Stimulated activated CD8-positive, alpha-beta memory T cell treated with anti-CD3 and anti-CD28 coated beads, Interleukin-7, amount 100 ng/mL, for 1 hour (primary cell): ENCODE results near the gene DIO1.
A peak's percentile ranks its signal among the peaks of the same experiment; 100 is the strongest.

ENCODE experiments used
- DNase-seq, 2 donors: peaks; one replicate each; pipeline ENCODE4 v3.0.0-alpha.2; 2020; ENCODE audit warnings: low read depth in 2 of 2

The DIO1 gene

GRCh38 chr1:53942127-53942957 lies 48.4 kb downstream of the DIO1 start:
- no peak for DNase-seq

GRCh38 chr1:53943090-53943489 lies 49.1 kb downstream of the DIO1 start:
- DNase-seq = no peak

GRCh38 chr1:53943490-53944043 lies 49.6 kb downstream of the DIO1 start:
- DNase-seq = no peak

- no peak for DNase-seq
Observed at GRCh38 chr1:53944469-53945182, 50.6 kb downstream of the DIO1 start.

- DNase-seq = no peak
Observed at GRCh38 chr1:53945183-53945432, 51.1 kb downstream of the DIO1 start.

DNA sequence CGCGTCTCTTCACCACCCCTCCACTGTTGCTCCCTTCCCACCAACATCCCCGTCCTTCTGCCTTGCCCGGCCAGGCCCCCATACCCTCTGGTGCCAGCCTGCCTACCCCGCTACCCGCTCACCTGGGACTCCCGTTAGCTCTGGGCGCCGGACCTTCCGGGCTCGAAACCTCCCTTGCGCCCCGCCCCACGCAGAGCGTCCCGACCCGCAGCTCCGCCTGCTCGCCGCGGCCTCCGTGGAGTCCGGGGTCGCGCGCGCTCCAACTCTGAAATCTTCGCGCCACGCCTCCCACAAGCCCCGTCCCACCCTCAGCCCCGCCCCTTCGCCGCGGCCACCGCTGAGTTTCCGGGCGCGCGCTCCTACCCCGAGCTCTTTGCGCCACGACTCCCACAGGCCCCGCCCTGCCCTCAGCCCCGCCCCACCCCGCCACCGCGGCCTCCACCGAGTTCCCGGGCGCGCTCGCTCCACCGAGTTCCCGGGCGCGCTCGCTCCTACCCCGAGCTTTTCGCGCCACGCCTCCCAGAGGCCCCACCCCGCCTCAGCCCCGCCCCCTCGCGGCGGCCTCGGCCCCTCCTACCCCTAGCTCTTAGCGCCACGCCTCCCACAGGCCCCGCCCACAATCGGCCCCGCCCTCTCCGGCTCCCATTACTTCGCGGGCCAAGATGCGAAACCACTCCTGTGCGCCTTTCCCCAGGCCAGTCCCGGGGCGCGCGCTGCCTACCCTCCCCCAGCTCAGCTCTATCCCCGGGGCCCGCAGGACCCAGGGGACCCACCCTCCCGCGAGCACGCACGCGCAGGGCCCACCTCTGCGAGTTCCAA lies 51.7 kb downstream of the DIO1 start, which contains the start of gene IFT25:
Gene IFT25 (minus strand): TSS at position 267 of the 819 bp plus-strand sequence. CDS start 5,617 bp downstream, outside the sequence.
- DNase-seq = peak; percentile 99 to 100

DNA sequence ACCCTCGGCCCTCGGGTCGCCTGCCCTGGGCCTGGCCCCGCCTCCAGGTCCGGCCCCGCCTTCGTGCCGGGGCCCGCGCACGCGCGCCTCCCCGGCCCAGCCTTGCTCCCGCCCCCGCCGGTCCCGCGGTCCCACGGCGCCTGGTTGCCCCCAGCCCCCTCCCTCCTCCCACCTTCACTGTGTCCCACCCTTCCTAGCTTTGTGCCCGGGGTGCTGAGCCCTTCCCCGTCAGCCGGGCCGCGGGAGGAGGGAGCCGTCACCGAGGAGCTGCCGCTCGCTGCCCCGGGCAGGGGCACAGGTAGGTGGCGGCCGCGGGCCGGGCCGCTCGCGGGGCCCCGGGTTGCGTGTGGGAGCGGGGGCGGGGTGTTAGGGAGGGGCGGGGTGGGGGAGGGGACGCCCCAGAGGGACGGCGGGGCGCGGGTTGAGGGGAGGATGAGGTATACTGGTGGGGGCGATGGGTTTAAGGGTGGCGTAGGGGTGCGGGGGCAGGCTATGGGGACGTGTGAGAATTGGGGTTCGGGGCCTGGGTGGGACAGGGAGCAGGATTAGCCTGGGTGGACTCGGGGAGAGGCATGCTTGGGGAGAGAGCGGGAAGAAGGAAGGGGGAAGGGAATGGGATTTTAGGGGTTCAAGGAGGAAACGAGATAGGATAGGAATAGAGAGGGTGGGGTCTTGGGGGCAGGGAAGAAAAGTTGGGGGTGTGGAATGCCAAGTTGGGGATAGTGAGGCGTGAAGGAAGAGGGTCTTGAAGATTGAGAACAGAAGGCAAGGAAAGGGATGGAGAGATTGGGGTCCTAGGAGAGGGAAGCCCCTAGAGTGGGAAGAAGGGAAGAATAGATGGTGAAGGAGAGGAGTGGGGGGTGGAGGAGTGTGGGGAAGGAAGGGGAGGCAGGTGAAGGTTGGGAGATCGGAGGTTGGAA lies 52.5 kb downstream of the DIO1 start, which contains the start of gene LRRC42:
Gene LRRC42 (plus strand): TSS at position 99 of the 920 bp plus-strand sequence. CDS start 5,650 bp downstream, outside the sequence.
- DNase-seq = no peak

GRCh38 chr1:53947172-53947907 lies 53.4 kb downstream of the DIO1 start:
- no peak for DNase-seq

DNA sequence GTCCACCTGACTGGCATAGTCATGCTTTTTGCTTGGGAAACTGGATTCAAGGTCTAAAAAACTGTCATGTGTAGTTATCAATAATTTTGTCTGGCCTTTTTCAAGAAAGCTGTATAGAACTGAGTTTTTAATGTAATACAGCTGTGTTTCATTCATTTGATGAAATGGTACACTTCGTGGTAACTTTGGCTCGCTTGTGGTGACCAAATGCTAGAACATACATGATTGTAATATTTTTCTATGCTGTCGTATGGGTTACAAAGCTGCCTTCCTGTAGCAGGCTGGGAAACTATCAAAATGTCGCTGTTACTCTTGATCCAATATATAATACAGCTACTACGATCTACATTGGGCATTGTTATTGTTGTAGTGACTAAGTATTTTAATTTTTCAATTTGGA lies 54.3 kb downstream of the DIO1 start:
- no peak for DNase-seq

DNA sequence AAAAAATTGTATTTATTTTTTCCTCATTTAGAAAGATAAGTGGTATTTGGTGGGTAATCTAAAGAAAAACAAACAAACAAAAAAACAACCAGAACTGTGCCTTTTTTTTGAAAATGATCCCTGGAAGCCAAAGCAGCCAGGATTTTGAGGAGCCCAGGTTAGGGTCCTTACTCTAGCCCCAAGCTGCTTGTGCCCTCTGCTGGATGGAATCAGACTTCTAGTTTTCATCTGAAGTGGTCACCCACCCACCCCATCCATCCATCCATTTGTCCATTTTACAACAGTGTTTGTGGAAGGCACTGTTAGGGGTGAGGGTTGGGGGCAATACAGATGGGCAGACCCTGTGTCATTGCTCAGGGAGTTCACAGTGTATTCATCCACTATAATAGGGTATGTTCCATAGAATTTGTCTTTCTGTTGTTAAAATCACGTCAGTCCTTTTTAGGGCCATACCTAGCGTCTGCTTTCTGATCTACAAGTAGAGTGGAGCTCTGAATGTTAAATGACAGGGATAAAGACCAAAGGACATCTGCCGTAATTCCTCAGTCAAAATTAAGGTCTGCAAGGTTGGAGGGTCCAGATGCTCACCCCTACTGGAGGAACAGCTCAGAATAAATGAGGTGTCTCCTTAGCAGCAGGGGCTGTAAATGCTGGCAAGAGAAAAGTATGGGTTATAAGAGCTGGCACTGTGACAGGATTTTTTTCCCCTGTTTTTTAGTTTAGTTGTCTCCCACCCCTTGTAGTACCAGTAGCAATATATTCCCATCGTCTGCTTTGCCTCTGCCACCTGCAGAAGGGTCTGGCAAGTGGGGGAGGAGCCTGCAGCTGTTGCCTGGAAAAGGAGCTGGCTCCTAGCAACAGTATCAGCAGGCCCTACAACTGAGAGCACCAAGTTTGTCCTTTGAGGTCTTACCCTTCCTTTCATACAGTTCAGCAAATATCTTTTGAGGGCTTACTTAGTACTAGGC lies 55.3 kb downstream of the DIO1 start:
- no peak for DNase-seq

- no peak for DNase-seq
Observed at GRCh38 chr1:53951697-53952096, 57.7 kb downstream of the DIO1 start.

DNA sequence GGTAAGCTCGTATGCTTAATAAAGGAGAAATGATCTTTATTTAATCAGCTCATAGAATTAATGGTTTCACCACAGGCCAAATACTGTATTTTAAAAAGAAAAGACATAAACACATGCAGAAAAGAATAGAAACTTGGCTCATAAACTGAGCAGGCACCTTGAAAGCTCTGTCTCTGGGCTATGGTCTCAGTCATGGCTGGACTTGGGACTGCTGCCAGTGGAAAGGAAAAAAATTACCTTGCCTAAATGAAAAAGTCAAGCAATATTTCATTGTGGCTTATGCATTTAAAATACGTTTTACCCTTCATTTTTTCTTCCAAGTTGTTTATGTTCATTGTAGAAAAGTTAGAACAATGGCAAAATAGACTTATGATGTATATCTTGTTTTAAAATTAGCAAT lies 60.1 kb downstream of the DIO1 start:
- DNase-seq = no peak

DNA sequence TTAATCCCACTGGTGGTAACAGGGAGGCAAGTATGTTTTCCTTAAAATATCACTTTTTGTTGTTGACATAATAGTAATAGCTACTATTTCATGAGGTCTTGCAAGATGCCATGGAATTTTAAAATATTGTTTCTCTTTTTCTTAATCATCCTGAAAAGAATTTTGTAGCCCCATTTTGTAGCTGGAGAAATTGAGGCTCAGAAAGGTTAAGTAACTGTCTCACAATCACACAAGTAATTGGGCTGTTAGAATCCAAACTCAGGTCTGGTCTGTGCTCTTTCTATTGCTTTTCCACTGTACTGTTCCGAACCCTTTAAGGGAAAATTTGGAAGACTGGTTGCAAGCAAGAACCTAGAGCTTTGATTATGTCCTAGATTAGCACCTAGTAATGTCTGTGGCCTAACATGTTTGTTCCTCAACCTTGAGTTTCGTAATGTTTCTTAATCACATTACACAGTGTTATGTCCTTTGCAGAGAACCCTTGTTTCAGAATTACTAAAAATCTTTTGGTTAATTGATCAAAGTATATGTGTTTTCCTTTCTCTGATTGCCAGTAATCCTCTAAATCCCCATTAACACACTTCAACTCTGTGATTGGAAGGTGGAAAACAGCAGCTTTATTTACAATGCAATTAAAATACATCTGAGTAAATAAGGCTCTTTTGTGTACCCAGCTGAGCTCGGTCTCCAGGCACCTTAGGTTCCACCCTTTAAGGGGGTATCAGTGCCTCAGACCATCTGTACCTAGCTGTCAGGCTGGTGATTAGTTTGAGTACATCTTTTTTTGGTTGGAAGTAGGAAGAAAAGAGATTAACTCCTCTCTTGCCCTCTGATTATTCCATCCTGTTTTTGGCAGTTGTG lies 62.6 kb downstream of the DIO1 start:
- DNase-seq = no peak

GRCh38 chr1:53957194-53957818 lies 63.3 kb downstream of the DIO1 start:
- DNase-seq = no peak

DNA sequence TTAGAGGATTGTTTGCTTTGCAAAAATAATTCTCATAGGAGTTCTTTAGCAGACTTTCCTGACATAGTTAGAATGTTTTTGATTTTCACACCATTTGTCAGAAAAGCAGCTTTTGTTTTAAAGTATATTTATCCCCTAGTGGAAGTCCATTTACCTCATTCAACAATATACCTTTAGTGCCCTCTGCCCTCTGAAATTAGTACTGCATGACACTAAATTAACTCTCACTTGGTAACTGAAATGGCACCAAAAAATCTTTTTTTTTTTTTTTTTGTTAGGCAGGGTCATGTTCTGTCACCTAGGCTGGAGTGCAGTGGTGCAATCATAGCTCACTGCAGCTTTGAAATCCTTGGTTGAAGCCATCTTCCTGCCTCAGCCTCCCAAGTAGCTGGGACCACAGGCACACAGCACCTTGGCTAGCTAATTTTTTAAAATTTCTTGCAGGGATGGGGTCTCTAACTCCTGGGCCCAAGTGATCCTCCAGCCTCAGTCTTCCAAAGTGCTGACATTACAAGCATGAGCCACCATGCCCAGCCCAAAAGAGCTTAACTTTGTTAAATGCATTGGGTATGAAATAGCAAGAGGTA lies 65.8 kb downstream of the DIO1 start:
- DNase-seq = no peak
